OCI-LY3 (cell line): ENCODE measurements around the gene JPH4.

Experiments used
- EZH2phosphoT487 ChIP-seq: fragments of 200-600 bp; shearing (Covaris generic); IDR thresholded peaks from 2 replicates; pipeline ENCODE4 v1.6.1; 2018; ENCODE audit warnings: antibody characterized with exemption, mixed run types, low read depth
- TF ChIP-seq, protein P1 (sequence below): fragments of 200-600, 300-600 bp; sonication (generic); IDR thresholded peaks from 2 replicates; pipeline ENCODE4 v1.5.1; 2014; ENCODE audit warnings: antibody characterized with exemption, low read length, low read depth

DNA sequence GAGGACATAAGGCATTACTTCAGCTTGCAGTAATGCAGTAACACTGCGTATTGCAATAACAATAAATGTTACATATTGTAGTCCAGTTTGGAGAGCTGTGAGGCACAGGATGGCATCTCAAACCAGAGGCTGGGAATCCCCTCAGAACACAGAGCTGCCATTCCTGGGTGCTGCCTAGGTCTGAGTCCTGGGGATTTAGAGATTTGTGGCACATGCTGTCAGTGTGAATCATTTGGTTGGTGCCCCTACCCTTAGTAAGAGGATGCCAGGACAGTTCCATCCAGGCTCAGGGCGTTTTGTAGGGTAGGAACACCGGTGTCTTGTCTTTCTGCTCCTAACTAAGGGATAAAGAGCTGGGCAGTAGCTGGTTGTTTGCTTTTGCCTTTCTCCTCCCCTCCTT is 49.6 kb downstream of the JPH4 start:
- TF ChIP-seq, protein P1, sequence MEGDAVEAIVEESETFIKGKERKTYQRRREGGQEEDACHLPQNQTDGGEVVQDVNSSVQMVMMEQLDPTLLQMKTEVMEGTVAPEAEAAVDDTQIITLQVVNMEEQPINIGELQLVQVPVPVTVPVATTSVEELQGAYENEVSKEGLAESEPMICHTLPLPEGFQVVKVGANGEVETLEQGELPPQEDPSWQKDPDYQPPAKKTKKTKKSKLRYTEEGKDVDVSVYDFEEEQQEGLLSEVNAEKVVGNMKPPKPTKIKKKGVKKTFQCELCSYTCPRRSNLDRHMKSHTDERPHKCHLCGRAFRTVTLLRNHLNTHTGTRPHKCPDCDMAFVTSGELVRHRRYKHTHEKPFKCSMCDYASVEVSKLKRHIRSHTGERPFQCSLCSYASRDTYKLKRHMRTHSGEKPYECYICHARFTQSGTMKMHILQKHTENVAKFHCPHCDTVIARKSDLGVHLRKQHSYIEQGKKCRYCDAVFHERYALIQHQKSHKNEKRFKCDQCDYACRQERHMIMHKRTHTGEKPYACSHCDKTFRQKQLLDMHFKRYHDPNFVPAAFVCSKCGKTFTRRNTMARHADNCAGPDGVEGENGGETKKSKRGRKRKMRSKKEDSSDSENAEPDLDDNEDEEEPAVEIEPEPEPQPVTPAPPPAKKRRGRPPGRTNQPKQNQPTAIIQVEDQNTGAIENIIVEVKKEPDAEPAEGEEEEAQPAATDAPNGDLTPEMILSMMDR, result no peak
- TF ChIP-seq EZH2phosphoT487, result no peak
